ENCODE results near the gene WWOX.

- no peak for TF ChIP-seq CTCF (IDR thresholded peaks at IDR 0.05; ENCODE audit: low read length)
- no peak for TF ChIP-seq EZH2phosphoT487 (IDR thresholded peaks at IDR 0.05; ENCODE audit: low read length)
Observed at GRCh38 chr16:78323315-78323714, 223.9 kb downstream of the WWOX start.

Measured in MM.1S (cell line).